ENCODE results near the gene PRPF39.
"Not testable (repeated sequence)": the region's sequence is repeated elsewhere in the genome, so short reads cannot be mapped to it uniquely, and the experiment has no call there.

The PRPF39 gene

GRCh38 chr14:45140661-45141187 is 56.8 kb downstream of the PRPF39 start:
- no peak for ATAC-seq

- ATAC-seq, result not testable (repeated sequence)
These were observed 58.2 kb downstream of the PRPF39 start for GRCh38 chr14:45142083-45142482.

- no peak for ATAC-seq
These were observed 60.7 kb downstream of the PRPF39 start for GRCh38 chr14:45144658-45145057.

DNA sequence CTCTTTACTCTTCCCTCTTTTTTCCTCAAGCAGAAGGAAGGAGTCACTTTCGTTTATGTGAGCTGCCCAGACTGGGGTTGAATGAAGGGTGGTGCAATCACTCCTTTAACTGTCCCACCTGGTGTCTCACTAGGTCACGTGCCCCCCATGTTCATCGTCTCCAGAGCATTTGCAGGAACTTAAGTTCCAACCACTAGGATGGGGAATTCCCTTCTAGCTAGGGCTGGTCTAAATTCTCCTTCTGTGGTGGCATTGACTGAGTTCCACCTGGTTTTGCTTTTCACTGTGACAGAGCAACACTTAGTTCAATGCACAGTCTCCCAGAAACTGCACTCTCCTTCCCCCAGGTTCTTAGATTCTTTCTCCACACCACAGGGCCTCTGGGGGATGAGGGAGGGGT is 61.3 kb downstream of the PRPF39 start:
- no peak for ATAC-seq

DNA sequence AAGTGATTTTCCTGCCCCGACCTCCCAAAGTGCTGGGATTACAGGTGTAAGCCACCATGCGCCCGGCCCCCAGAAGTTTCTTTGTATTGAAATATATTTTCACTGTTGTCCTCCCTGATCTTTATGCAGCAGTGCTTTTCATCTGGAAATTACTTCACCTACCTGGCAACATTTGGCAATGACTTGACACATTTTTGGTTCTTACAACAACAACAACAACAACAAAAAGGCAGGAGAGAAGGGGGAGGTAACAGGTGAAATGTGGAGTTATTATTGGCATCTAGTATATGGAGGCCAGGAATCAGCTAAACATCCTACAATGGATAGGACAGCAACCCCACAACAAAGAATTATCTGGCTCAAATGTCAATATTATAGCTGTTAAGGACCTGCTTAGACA is 65.7 kb downstream of the PRPF39 start:
- ATAC-seq, result no peak

GRCh38 chr14:45150386-45150890 is 66.5 kb downstream of the PRPF39 start:
- ATAC-seq, result no peak

DNA sequence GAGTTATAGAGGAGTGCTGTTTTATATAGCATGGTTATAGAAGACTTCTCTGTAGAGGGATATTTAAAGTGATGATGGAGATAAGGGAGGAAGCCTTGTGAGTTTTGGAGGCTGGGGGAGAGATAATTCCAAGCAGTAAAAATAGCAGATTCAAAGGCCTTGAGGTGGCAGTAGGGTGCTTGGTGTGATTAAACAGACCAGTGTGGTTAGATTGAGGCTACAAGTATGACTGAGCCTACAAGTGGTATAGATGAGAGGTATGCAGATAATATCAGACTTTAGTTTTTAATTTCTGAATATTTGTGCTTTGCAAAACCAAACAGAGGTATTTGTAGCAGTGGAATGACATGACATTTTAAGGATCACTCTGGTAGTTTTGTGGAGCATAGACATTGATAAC is 72.2 kb downstream of the PRPF39 start:
- ATAC-seq, result peak; percentile 76 to 94
